Measurements from ENCODE around the gene TBX4. TPM values are rescaled to one million over a fixed set of nuclear protein-coding genes. Genes with fewer than 3 reads are reported as not detected.

The TBX4 gene
- total and polyA plus RNA-seq, 2 of the 13 experiments (the other 11 are each of a cell fraction or from before 2014, with no cell fraction given): 0.11 to 1.1 TPM

DNA sequence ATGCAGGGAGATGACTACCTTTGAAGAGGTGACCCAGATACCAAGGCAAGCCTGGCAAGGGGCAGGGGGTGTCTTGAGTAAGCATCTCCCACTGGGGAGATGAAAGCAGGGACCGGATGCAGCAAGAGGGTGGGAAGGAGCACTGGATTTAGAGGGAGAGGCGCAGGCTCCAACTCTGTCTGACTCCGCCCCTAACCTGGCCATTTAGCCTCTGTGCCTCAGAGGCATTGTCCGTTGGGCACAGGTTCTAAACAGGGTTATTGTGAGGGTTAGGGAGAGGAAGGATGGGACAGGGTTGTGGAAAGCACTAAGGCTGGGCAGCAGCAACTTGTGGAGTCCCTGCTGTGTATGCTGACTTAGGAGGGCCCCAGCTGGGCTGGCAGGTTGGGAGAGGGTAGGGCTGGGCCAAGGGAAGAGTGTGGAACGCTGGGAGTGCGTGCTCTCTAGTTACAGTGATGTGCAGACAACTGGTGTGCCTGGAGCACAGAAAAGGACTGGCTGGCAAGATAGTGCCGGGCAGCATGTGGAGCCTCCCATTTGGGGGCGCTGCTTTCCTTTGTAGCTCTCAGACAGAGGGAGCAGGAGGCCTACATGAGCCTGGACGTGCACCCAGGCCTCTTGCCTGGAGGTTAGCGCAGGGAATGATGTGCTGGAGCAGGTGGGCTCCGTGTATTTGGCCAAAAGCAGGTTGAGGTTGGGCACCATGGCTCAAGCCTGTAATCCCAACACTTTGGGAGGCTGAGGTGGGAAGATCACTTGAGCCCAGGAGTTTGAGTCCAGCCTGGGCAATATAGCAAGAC is 26.3 kb upstream of the TBX4 start (continued):
- TF ChIP-seq, protein P1, sequence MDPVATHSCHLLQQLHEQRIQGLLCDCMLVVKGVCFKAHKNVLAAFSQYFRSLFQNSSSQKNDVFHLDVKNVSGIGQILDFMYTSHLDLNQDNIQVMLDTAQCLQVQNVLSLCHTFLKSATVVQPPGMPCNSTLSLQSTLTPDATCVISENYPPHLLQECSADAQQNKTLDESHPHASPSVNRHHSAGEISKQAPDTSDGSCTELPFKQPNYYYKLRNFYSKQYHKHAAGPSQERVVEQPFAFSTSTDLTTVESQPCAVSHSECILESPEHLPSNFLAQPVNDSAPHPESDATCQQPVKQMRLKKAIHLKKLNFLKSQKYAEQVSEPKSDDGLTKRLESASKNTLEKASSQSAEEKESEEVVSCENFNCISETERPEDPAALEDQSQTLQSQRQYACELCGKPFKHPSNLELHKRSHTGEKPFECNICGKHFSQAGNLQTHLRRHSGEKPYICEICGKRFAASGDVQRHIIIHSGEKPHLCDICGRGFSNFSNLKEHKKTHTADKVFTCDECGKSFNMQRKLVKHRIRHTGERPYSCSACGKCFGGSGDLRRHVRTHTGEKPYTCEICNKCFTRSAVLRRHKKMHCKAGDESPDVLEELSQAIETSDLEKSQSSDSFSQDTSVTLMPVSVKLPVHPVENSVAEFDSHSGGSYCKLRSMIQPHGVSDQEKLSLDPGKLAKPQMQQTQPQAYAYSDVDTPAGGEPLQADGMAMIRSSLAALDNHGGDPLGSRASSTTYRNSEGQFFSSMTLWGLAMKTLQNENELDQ (CRISPR knock-in tag; IDR thresholded peaks at IDR 0.05; ENCODE audit: borderline replicate concordance): no peak
- peak; percentile 75 for TF ChIP-seq ZBTB38 (CRISPR knock-in tag; IDR thresholded peaks at IDR 0.05)
- TF ChIP-seq, protein P2, sequence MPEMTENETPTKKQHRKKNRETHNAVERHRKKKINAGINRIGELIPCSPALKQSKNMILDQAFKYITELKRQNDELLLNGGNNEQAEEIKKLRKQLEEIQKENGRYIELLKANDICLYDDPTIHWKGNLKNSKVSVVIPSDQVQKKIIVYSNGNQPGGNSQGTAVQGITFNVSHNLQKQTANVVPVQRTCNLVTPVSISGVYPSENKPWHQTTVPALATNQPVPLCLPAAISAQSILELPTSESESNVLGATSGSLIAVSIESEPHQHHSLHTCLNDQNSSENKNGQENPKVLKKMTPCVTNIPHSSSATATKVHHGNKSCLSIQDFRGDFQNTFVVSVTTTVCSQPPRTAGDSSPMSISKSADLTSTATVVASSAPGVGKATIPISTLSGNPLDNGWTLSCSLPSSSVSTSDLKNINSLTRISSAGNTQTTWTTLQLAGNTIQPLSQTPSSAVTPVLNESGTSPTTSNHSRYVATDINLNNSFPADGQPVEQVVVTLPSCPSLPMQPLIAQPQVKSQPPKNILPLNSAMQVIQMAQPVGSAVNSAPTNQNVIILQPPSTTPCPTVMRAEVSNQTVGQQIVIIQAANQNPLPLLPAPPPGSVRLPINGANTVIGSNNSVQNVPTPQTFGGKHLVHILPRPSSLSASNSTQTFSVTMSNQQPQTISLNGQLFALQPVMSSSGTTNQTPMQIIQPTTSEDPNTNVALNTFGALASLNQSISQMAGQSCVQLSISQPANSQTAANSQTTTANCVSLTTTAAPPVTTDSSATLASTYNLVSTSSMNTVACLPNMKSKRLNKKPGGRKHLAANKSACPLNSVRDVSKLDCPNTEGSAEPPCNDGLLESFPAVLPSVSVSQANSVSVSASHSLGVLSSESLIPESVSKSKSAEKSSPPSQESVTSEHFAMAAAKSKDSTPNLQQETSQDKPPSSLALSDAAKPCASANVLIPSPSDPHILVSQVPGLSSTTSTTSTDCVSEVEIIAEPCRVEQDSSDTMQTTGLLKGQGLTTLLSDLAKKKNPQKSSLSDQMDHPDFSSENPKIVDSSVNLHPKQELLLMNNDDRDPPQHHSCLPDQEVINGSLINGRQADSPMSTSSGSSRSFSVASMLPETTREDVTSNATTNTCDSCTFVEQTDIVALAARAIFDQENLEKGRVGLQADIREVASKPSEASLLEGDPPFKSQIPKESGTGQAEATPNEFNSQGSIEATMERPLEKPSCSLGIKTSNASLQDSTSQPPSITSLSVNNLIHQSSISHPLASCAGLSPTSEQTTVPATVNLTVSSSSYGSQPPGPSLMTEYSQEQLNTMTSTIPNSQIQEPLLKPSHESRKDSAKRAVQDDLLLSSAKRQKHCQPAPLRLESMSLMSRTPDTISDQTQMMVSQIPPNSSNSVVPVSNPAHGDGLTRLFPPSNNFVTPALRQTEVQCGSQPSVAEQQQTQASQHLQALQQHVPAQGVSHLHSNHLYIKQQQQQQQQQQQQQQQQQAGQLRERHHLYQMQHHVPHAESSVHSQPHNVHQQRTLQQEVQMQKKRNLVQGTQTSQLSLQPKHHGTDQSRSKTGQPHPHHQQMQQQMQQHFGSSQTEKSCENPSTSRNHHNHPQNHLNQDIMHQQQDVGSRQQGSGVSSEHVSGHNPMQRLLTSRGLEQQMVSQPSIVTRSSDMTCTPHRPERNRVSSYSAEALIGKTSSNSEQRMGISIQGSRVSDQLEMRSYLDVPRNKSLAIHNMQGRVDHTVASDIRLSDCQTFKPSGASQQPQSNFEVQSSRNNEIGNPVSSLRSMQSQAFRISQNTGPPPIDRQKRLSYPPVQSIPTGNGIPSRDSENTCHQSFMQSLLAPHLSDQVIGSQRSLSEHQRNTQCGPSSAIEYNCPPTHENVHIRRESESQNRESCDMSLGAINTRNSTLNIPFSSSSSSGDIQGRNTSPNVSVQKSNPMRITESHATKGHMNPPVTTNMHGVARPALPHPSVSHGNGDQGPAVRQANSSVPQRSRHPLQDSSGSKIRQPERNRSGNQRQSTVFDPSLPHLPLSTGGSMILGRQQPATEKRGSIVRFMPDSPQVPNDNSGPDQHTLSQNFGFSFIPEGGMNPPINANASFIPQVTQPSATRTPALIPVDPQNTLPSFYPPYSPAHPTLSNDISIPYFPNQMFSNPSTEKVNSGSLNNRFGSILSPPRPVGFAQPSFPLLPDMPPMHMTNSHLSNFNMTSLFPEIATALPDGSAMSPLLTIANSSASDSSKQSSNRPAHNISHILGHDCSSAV (CRISPR knock-in tag; IDR thresholded peaks at IDR 0.05; ENCODE audit: borderline replicate concordance): no peak
- TF ChIP-seq, protein P3, sequence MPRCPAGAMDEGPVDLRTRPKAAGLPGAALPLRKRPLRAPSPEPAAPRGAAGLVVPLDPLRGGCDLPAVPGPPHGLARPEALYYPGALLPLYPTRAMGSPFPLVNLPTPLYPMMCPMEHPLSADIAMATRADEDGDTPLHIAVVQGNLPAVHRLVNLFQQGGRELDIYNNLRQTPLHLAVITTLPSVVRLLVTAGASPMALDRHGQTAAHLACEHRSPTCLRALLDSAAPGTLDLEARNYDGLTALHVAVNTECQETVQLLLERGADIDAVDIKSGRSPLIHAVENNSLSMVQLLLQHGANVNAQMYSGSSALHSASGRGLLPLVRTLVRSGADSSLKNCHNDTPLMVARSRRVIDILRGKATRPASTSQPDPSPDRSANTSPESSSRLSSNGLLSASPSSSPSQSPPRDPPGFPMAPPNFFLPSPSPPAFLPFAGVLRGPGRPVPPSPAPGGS (CRISPR knock-in tag; IDR thresholded peaks at IDR 0.05): no peak; the same call in 1 of the 2 replicates
- 0 out of 2 replicates have a peak, but pooled peaks have one; percentile 51 for TF ChIP-seq TARDBP (CRISPR knock-in tag; IDR thresholded peaks at IDR 0.05)
- TF ChIP-seq DPF2 (CRISPR knock-in tag; IDR thresholded peaks at IDR 0.05; ENCODE audit: borderline replicate concordance, low read depth): no peak; the same call in 1 of the 2 replicates
- TF ChIP-seq E2F5 (CRISPR knock-in tag; conservative IDR thresholded peaks at IDR 0.05): 0 out of 2 replicates have a peak, but pooled peaks have one; percentile 26
- TF ChIP-seq CENPBD1 (CRISPR knock-in tag; IDR thresholded peaks at IDR 0.05; ENCODE audit: borderline replicate concordance, low read depth): no peak
- TF ChIP-seq, protein P4, sequence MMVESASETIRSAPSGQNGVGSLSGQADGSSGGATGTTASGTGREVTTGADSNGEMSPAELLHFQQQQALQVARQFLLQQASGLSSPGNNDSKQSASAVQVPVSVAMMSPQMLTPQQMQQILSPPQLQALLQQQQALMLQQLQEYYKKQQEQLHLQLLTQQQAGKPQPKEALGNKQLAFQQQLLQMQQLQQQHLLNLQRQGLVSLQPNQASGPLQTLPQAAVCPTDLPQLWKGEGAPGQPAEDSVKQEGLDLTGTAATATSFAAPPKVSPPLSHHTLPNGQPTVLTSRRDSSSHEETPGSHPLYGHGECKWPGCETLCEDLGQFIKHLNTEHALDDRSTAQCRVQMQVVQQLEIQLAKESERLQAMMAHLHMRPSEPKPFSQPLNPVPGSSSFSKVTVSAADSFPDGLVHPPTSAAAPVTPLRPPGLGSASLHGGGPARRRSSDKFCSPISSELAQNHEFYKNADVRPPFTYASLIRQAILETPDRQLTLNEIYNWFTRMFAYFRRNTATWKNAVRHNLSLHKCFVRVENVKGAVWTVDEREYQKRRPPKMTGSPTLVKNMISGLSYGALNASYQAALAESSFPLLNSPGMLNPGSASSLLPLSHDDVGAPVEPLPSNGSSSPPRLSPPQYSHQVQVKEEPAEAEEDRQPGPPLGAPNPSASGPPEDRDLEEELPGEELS (CRISPR knock-in tag; IDR thresholded peaks at IDR 0.05): no peak
- TF ChIP-seq ZNF713 (CRISPR knock-in tag; IDR thresholded peaks at IDR 0.05): no peak

All from HepG2 (cell line).